Subcutaneous preadipocyte (primary cell): ENCODE measurements around the gene GNPDA2. TPM values are rescaled to one million over a fixed set of nuclear protein-coding genes. Genes with fewer than 3 reads are reported as not detected.

Experiments
- total RNA-seq: library from RNA; depleted of rRNA; stranded (reverse); fragments of >200 nt; gene quantifications from 2 replicates; pipeline ENCODE4 v1.2.3, GENCODE V29; 2012

GNPDA2 gene
- total RNA-seq: 23.5 and 23.9 TPM in 2 replicates

DNA sequence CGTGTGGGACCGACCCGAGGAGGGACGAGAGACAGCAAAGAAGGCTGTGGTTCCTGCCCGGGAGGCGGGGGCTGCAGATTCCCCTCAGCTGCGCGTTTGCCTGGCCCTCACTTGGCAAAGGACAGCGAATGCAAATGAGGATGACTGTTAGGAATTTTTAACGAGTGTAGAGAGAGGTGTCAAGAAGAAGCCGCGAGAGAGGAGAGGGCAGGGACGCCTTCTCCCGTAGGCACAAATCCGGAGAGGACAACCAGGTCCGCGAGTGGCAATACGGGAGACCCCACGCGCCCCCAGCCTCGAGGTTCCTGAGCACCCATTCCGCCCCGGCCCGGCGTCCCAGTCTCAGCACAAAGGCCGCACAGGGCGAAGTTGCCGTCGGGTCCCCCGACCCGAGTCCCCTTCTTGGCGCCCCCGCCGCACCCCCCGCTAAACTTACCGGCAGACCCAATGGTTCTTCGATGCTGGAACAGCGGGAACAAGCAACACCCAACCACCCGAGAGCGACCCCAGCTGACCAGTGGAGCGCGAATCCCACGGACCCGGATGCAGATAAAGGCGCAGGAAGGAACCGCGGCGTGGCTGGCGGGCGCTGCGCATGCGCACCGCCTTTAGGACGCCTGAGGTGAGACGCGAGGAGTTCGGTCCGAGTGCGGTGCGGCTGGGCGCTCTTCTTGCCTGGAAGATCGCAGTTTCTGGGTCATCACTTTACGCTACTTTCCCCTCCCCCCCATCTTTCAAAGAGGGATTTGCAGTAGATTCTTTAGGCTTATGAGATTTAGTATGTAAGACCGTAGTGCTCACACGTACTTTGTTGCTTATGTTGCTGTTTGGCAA lies at the start of gene GNPDA2:
TSS of gene GNPDA2 (minus strand) at position 519 of the 834 bp plus-strand sequence. CDS start 4,349 bp downstream, outside the sequence.

GRCh38 chr4:44678094-44679041 lies 48.0 kb downstream of the GNPDA2 start, which contains the start of gene GUF1:
GUF1 (plus strand) TSS chr4:44678420; CDS start chr4:44678623, 203 bp downstream.

Other genes starting within 250 kb of the GNPDA2 start
- not detected in 2 replicates for gene YIPF7, start 74.9 kb downstream of the GNPDA2 start, total RNA-seq
- 14.3 and 17.4 TPM in 2 replicates for gene GUF1, start 48.1 kb downstream of the GNPDA2 start, total RNA-seq